ENCODE data around the gene PLCXD1.

- TF ChIP-seq POLR2A (IDR thresholded peaks at IDR 0.05; ENCODE audit: low read depth) (no peak), CTCF (IDR thresholded peaks at IDR 0.05) (no peak), POLR2AphosphoS5 (IDR thresholded peaks at IDR 0.05) (no peak)
Measured at GRCh38 chrX:291411-291901, 10.3 kb downstream of the PLCXD1 start.
